Endothelial cell of umbilical vein (primary cell): ENCODE measurements around the gene TSHZ1.

ENCODE experiments used
- CTCF ChIP-seq, 2 donors: IDR thresholded peaks; 1 replicate in 1 of 2; 2 replicates in 1 of 2; pipeline ENCODE4 v1.5.1; 2011; ENCODE audit warnings: low read length in 2 of 2, mild to moderate bottlenecking in 2 of 2, moderate library complexity in 2 of 2, control low read depth in 1 of 2, inconsistent platforms in 1 of 2, low read depth in 1 of 2; ENCODE audit not compliant: insufficient read depth in 1 of 2; ENCODE audit errors: extremely low read depth in 1 of 2
- EZH2 ChIP-seq: IDR thresholded peaks from 2 replicates; pipeline ENCODE4 v1.6.1; 2012; ENCODE audit warnings: borderline replicate concordance, low read depth, mild to moderate bottlenecking, moderate library complexity, low read length, inconsistent platforms; ENCODE audit not compliant: severe bottlenecking
- GATA2 ChIP-seq: IDR thresholded peaks from 2 replicates; pipeline ENCODE4 v1.7.0; 2011; ENCODE audit warnings: low read depth, mild to moderate bottlenecking, moderate library complexity, mixed read lengths, low read length; ENCODE audit not compliant: insufficient read length, insufficient read depth
- JUN ChIP-seq: IDR thresholded peaks from 2 replicates; pipeline ENCODE4 v1.6.1; 2011; ENCODE audit warnings: borderline replicate concordance, low read depth; ENCODE audit not compliant: insufficient read length, insufficient read depth
- MAX ChIP-seq: IDR thresholded peaks from 2 replicates; pipeline ENCODE4 v1.6.1; 2011; ENCODE audit not compliant: insufficient read depth, insufficient read length
- MYC ChIP-seq: IDR thresholded peaks from one replicate; pipeline ENCODE4 v1.6.1; 2011; ENCODE audit warnings: mild to moderate bottlenecking, low read depth, low read length
- POLR2A ChIP-seq: IDR thresholded peaks from 2 replicates; pipeline ENCODE4 v1.6.1; 2012; ENCODE audit warnings: low read depth, mild to moderate bottlenecking, control low read depth, low read length
- POLR2AphosphoS5 ChIP-seq: IDR thresholded peaks from 2 replicates; pipeline ENCODE4 v1.6.1; 2012; ENCODE audit warnings: low read depth, mild to moderate bottlenecking, control low read depth, low read length, moderate library complexity; ENCODE audit not compliant: insufficient read depth

DNA sequence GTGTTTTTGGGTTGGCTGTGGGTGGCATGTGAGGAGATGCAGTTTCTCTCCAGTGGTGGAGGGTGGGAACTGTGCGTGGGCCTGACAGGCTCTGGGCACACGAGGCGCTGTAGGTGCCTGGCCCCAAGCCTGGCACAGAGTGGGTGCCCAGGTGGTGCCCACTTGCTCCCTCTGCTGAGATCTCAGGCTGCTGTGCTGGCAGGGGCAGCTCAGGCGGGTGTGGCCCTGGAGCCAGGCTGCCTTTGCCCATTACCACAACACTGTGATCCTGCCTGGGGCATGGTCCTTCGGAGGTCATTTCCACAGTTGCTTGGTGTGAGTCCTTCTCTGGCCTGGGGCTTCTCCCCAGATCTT lies 20.4 kb downstream of the TSHZ1 start:
- TF ChIP-seq CTCF (IDR thresholded peaks at IDR 0.05; ENCODE audit: extremely low read depth in 1 of 2, insufficient read depth in 1 of 2, low read depth in 1 of 2, low read length in 2 of 2), result no peak
- no peak for TF ChIP-seq GATA2
- TF ChIP-seq EZH2, result no peak
- no peak for TF ChIP-seq POLR2A
- no peak for TF ChIP-seq MYC
- no peak for TF ChIP-seq JUN
- TF ChIP-seq POLR2AphosphoS5, result no peak
- TF ChIP-seq MAX, result no peak
